ENCODE measurements around the gene SFT2D3.

The SFT2D3 gene

GRCh38 chr2:127658641-127659407 lies 42.5 kb upstream of the SFT2D3 start:
- Histone ChIP-seq H3K4me3 (ENCODE audit: low read depth in 1 of 2, low read length in 2 of 2) (peak overlapping the region; percentile 1 to 3), H3K4me1 (ENCODE audit: control insufficient read depth in 1 of 2, insufficient read depth in 2 of 2, low read length in 2 of 2) (peaks cover 10 to 90% of the 10 kb centered on the region in 2 donors), H3K27ac (ENCODE audit: low read length) (peak overlapping the region; percentile 67), H3K27me3 (ENCODE audit: low read depth, low read length) (no peaks in the 10 kb centered on the region), H3K9me3 (ENCODE audit: control insufficient read depth in 1 of 2, low read length in 2 of 2) (no peaks in the 10 kb centered on the region), H3K36me3 (ENCODE audit: control insufficient read depth in 1 of 2, insufficient read depth in 2 of 2, low read length in 2 of 2) (peaks cover 0 to 13% of the 10 kb centered on the region in 2 donors)

GRCh38 chr2:127659408-127660290 lies 41.6 kb upstream of the SFT2D3 start:
- Histone ChIP-seq H3K4me1 (ENCODE audit: control insufficient read depth in 1 of 2, insufficient read depth in 2 of 2, low read length in 2 of 2) (peaks cover 10 to 88% of the 10 kb centered on the region in 2 donors), H3K4me3 (ENCODE audit: low read depth in 1 of 2, low read length in 2 of 2) (peak overlapping the region; percentile 1 to 3), H3K27ac (ENCODE audit: low read length) (peak overlapping the region; percentile 67), H3K27me3 (ENCODE audit: low read depth, low read length) (peaks cover 3% of the 10 kb centered on the region), H3K9me3 (ENCODE audit: control insufficient read depth in 1 of 2, low read length in 2 of 2) (no peaks in the 10 kb centered on the region), H3K36me3 (ENCODE audit: control insufficient read depth in 1 of 2, insufficient read depth in 2 of 2, low read length in 2 of 2) (peaks cover 0 to 13% of the 10 kb centered on the region in 2 donors)

- no peaks in the 10 kb centered on the region for H3K9me3 ChIP-seq (ENCODE audit: control insufficient read depth in 1 of 2, low read length in 2 of 2)
- peaks cover 16 to 88% of the 10 kb centered on the region in 2 donors for H3K4me1 ChIP-seq (ENCODE audit: control insufficient read depth in 1 of 2, insufficient read depth in 2 of 2, low read length in 2 of 2)
- H3K27me3 ChIP-seq (ENCODE audit: low read depth, low read length), result peaks cover 6% of the 10 kb centered on the region
- H3K27ac ChIP-seq (ENCODE audit: low read length), result peak overlapping the region; percentile 67
- no peak overlapping the region for H3K4me3 ChIP-seq (ENCODE audit: low read depth in 1 of 2, low read length in 2 of 2)
- H3K36me3 ChIP-seq (ENCODE audit: control insufficient read depth in 1 of 2, insufficient read depth in 2 of 2, low read length in 2 of 2), result peaks cover 0 to 13% of the 10 kb centered on the region in 2 donors
These were observed 41.1 kb upstream of the SFT2D3 start for GRCh38 chr2:127660291-127660578.

GRCh38 chr2:127661072-127661649 lies 40.1 kb upstream of the SFT2D3 start:
- Histone ChIP-seq H3K36me3 (ENCODE audit: control insufficient read depth in 1 of 2, insufficient read depth in 2 of 2, low read length in 2 of 2) (peaks cover 0 to 13% of the 10 kb centered on the region in 2 donors), H3K4me1 (ENCODE audit: control insufficient read depth in 1 of 2, insufficient read depth in 2 of 2, low read length in 2 of 2) (peaks cover 25 to 88% of the 10 kb centered on the region in 2 donors), H3K27ac (ENCODE audit: low read length) (peak overlapping the region; percentile 49), H3K9me3 (ENCODE audit: control insufficient read depth in 1 of 2, low read length in 2 of 2) (no peaks in the 10 kb centered on the region), H3K27me3 (ENCODE audit: low read depth, low read length) (peaks cover 6% of the 10 kb centered on the region), H3K4me3 (ENCODE audit: low read depth in 1 of 2, low read length in 2 of 2) (no peak overlapping the region)

- Histone ChIP-seq H3K9me3 (ENCODE audit: control insufficient read depth in 1 of 2, low read length in 2 of 2) (no peaks in the 10 kb centered on the region), H3K27me3 (ENCODE audit: low read depth, low read length) (peaks cover 6% of the 10 kb centered on the region), H3K27ac (ENCODE audit: low read length) (no peak overlapping the region), H3K4me1 (ENCODE audit: control insufficient read depth in 1 of 2, insufficient read depth in 2 of 2, low read length in 2 of 2) (peaks cover 26 to 83% of the 10 kb centered on the region in 2 donors), H3K36me3 (ENCODE audit: control insufficient read depth in 1 of 2, insufficient read depth in 2 of 2, low read length in 2 of 2) (peaks cover 0 to 9% of the 10 kb centered on the region in 2 donors), H3K4me3 (ENCODE audit: low read depth in 1 of 2, low read length in 2 of 2) (no peak overlapping the region)
These were observed 39.3 kb upstream of the SFT2D3 start for GRCh38 chr2:127661949-127662510.

GRCh38 chr2:127662937-127663565 lies 38.2 kb upstream of the SFT2D3 start:
- Histone ChIP-seq H3K4me1 (ENCODE audit: control insufficient read depth in 1 of 2, insufficient read depth in 2 of 2, low read length in 2 of 2) (peaks cover 26 to 73% of the 10 kb centered on the region in 2 donors), H3K27me3 (ENCODE audit: low read depth, low read length) (peaks cover 6% of the 10 kb centered on the region), H3K27ac (ENCODE audit: low read length) (peak overlapping the region; percentile 31), H3K9me3 (ENCODE audit: control insufficient read depth in 1 of 2, low read length in 2 of 2) (no peaks in the 10 kb centered on the region), H3K36me3 (ENCODE audit: control insufficient read depth in 1 of 2, insufficient read depth in 2 of 2, low read length in 2 of 2) (no peaks in the 10 kb centered on the region), H3K4me3 (ENCODE audit: low read depth in 1 of 2, low read length in 2 of 2) (peak overlapping the region in 1 of 2 donors; percentile 47)

GRCh38 chr2:127663566-127664064 lies 37.7 kb upstream of the SFT2D3 start:
- Histone ChIP-seq H3K36me3 (ENCODE audit: control insufficient read depth in 1 of 2, insufficient read depth in 2 of 2, low read length in 2 of 2) (no peaks in the 10 kb centered on the region), H3K27ac (ENCODE audit: low read length) (peak overlapping the region; percentile 31), H3K4me1 (ENCODE audit: control insufficient read depth in 1 of 2, insufficient read depth in 2 of 2, low read length in 2 of 2) (peaks cover 26 to 67% of the 10 kb centered on the region in 2 donors), H3K9me3 (ENCODE audit: control insufficient read depth in 1 of 2, low read length in 2 of 2) (no peaks in the 10 kb centered on the region), H3K27me3 (ENCODE audit: low read depth, low read length) (peaks cover 6% of the 10 kb centered on the region), H3K4me3 (ENCODE audit: low read depth in 1 of 2, low read length in 2 of 2) (peak overlapping the region; percentile 26 to 47)

GRCh38 chr2:127664065-127664894 lies 37.0 kb upstream of the SFT2D3 start:
- peak overlapping the region; percentile 26 to 47 for H3K4me3 ChIP-seq (ENCODE audit: low read depth in 1 of 2, low read length in 2 of 2)
- peak overlapping the region; percentile 71 for H3K27ac ChIP-seq (ENCODE audit: low read length)
- peaks cover 26 to 62% of the 10 kb centered on the region in 2 donors for H3K4me1 ChIP-seq (ENCODE audit: control insufficient read depth in 1 of 2, insufficient read depth in 2 of 2, low read length in 2 of 2)
- no peaks in the 10 kb centered on the region for H3K36me3 ChIP-seq (ENCODE audit: control insufficient read depth in 1 of 2, insufficient read depth in 2 of 2, low read length in 2 of 2)
- H3K27me3 ChIP-seq (ENCODE audit: low read depth, low read length), result peaks cover 6% of the 10 kb centered on the region
- no peaks in the 10 kb centered on the region for H3K9me3 ChIP-seq (ENCODE audit: control insufficient read depth in 1 of 2, low read length in 2 of 2)

GRCh38 chr2:127664895-127665225 lies 36.4 kb upstream of the SFT2D3 start:
- peak overlapping the region; percentile 71 for H3K27ac ChIP-seq (ENCODE audit: low read length)
- H3K9me3 ChIP-seq (ENCODE audit: control insufficient read depth in 1 of 2, low read length in 2 of 2), result no peaks in the 10 kb centered on the region
- H3K4me3 ChIP-seq (ENCODE audit: low read depth in 1 of 2, low read length in 2 of 2), result peak overlapping the region in 1 of 2 donors; percentile 47
- H3K27me3 ChIP-seq (ENCODE audit: low read depth, low read length), result peaks cover 6% of the 10 kb centered on the region
- H3K36me3 ChIP-seq (ENCODE audit: control insufficient read depth in 1 of 2, insufficient read depth in 2 of 2, low read length in 2 of 2), result no peaks in the 10 kb centered on the region
- peaks cover 26 to 58% of the 10 kb centered on the region in 2 donors for H3K4me1 ChIP-seq (ENCODE audit: control insufficient read depth in 1 of 2, insufficient read depth in 2 of 2, low read length in 2 of 2)

GRCh38 chr2:127665267-127665893 lies 35.9 kb upstream of the SFT2D3 start:
- peak overlapping the region in 1 of 2 donors; percentile 47 for H3K4me3 ChIP-seq (ENCODE audit: low read depth in 1 of 2, low read length in 2 of 2)
- H3K36me3 ChIP-seq (ENCODE audit: control insufficient read depth in 1 of 2, insufficient read depth in 2 of 2, low read length in 2 of 2), result no peaks in the 10 kb centered on the region
- peak overlapping the region; percentile 71 for H3K27ac ChIP-seq (ENCODE audit: low read length)
- peaks cover 26 to 56% of the 10 kb centered on the region in 2 donors for H3K4me1 ChIP-seq (ENCODE audit: control insufficient read depth in 1 of 2, insufficient read depth in 2 of 2, low read length in 2 of 2)
- H3K9me3 ChIP-seq (ENCODE audit: control insufficient read depth in 1 of 2, low read length in 2 of 2), result no peaks in the 10 kb centered on the region
- peaks cover 6% of the 10 kb centered on the region for H3K27me3 ChIP-seq (ENCODE audit: low read depth, low read length)
